ENCODE data around the gene SNW1. TPM values are rescaled to one million over a fixed set of nuclear protein-coding genes. Genes with fewer than 3 reads are reported as not detected.
A peak's percentile ranks its signal among the peaks of the same experiment; 100 is the strongest.

The SNW1 gene
- 96.6 TPM for polyA plus RNA-seq (2013)

DNA sequence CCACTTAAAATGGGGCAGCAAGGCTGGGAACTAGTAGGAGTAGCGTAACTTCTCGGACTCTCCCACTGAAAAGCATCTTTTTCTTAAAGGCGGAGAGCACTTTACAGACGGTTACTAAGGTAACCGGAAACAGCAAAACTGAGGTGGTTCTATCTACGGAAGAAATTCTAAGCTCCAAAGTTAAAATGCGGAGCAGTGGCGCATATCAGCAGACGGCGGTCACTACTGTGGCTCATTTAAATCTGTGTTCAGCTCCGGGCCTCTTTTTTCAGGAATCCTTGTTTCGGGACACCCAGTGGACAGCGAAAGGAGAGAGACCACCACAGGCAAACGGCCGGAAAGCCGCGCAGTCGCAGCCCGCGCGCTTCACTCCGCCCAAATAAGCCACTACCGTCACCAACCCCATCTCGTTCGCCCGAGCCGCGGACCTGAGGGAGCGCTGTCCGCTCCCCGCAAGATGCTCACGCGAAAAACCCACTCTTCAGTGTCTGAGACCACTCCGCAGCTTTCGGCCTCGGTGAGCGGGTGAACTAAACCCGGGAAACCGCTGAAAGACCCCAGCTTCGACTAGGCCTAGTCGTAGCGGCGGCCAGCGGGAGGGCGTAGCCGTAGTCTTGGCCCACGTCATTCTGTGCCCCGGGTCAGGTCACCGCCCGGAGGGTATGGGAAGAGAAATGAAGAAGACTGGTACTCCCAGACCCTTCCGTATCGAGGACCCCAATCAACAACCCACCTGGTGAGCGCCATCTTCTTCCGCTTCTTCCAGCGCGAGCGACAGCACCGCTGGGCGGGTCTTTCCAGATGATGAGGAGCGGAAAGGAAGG, at the start of gene SNW1:
Gene SNW1 (minus strand): TSS at position 776 of the 824 bp plus-strand sequence. CDS start 29 bp downstream, at position 747.
- CTCF ChIA-PET, result interaction anchor here (0.7 to 2.8 kb wide), 6 partner anchors 14 to 101 kb away, joined by 3 to 9 read pairs (median 3); partner anchors contain the start of gene ADCK1
- Histone ChIP-seq H3K4me1 (ENCODE audit: control extremely low read depth in 1 of 4, control insufficient read depth in 4 of 4, insufficient read depth in 4 of 4, low read length in 3 of 4) (peaks cover 13 to 23% (median 18%) of the 10 kb centered on the region in 4 experiments), H3K9me3 (ENCODE audit: control extremely low read depth in 1 of 5, control insufficient read depth in 4 of 5, insufficient read depth in 2 of 5, low read depth in 1 of 5, low read length in 4 of 5) (no peaks in the 10 kb centered on the region), H3K27me3 (replicated peaks in 2 of 5; ENCODE audit: control insufficient read depth in 4 of 5, insufficient read depth in 5 of 5, low read length in 4 of 5) (no peaks in the 10 kb centered on the region), H3K4me3 (ENCODE audit: control insufficient read depth in 1 of 7, extremely low read depth in 1 of 7, insufficient read depth in 4 of 7, low read depth in 2 of 7, low read length in 6 of 7) (peak within 1 kb of the TSS; percentile 90 to 100 (median 99)), H3K27ac (ENCODE audit: insufficient read depth in 1 of 2, low read depth in 1 of 2, low read length in 2 of 2, poor library complexity in 1 of 2, severe bottlenecking in 2 of 2) (peak within 1 kb of the TSS; percentile 98 to 99), H3K36me3 (ENCODE audit: control insufficient read depth in 4 of 4, insufficient read depth in 4 of 4, low read length in 3 of 4) (peaks cover 2 to 10% (median 6%) of the 10 kb centered on the region in 4 experiments)
- WGBS (ENCODE audit: insufficient coverage), result under 1% methylated on average over 46 of the region's 60 CpGs
- POLR2A ChIA-PET, result interaction anchor here (2.3 kb wide), 1 partner anchor 40 kb away, joined by 10 read pairs; the partner anchor contains the start of gene ADCK1
- peak; percentile 94 to 97 (median 97) for DNase-seq

DNA sequence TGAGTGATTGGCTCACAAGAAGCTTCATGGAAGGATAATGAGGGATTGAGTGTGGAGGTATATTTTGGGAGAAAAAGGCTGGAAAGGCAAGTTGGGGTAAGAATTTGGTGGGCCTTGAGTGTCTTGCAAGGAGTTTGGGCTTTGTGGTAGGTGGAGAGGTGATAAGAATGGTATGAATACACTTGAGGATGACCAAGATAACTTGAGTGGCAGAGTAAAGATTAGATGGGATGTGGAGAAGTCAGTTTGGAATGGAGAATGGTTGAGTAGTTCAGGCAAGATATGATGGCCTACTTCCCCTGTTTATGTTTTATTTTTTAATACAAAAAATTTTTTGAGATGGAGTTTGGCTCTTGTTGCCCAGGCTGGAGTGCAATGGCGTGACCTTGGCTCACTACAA, 48.1 kb upstream of the SNW1 start:
- no peak overlapping the region for H3K4me3 ChIP-seq (ENCODE audit: control insufficient read depth in 1 of 7, extremely low read depth in 1 of 7, insufficient read depth in 4 of 7, low read depth in 2 of 7, low read length in 6 of 7)
- CTCF ChIA-PET, result interaction anchor here (1.8 kb wide), 1 partner anchor 13 kb away, joined by 4 read pairs; no protein-coding TSS in a partner anchor
- POLR2A ChIA-PET, result no interaction called here
- DNase-seq, result no peak
- H3K9me3 ChIP-seq (ENCODE audit: control extremely low read depth in 1 of 5, control insufficient read depth in 4 of 5, insufficient read depth in 2 of 5, low read depth in 1 of 5, low read length in 4 of 5), result no peaks in the 10 kb centered on the region
- H3K4me1 ChIP-seq (ENCODE audit: control extremely low read depth in 1 of 4, control insufficient read depth in 4 of 4, insufficient read depth in 4 of 4, low read length in 3 of 4), result peaks cover 0 to 1% (median 0%) of the 10 kb centered on the region in 4 experiments
- H3K36me3 ChIP-seq (ENCODE audit: control insufficient read depth in 4 of 4, insufficient read depth in 4 of 4, low read length in 3 of 4), result no peaks in the 10 kb centered on the region
- H3K27ac ChIP-seq (ENCODE audit: insufficient read depth in 1 of 2, low read depth in 1 of 2, low read length in 2 of 2, poor library complexity in 1 of 2, severe bottlenecking in 2 of 2), result no peak overlapping the region
- H3K27me3 ChIP-seq (replicated peaks in 2 of 5; ENCODE audit: control insufficient read depth in 4 of 5, insufficient read depth in 5 of 5, low read length in 4 of 5), result peaks cover 0 to 2% (median 0%) of the 10 kb centered on the region in 5 experiments
- no CpG with 5 or more reads among the region's 1 CpG for WGBS (ENCODE audit: insufficient coverage)

DNA sequence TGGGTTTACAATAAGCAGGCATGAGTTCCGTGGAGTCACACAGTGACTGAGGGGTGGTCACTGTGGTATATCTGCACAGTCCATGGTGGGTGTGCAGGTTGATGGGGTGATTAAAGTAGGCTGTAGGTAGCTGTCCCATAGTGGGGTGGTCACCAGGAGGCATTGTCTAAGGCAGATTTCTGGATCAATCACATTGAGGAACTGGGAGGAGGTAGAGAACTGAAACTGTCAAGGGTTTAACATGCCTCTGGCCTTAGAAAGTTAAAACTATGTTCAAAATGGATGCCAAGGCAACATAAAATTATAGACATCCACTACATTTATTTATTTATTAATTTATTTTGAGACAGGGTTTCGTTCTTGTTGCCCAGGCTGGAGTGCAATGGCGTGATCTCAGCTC, 47.3 kb upstream of the SNW1 start:
- Histone ChIP-seq H3K27me3 (replicated peaks in 2 of 5; ENCODE audit: control insufficient read depth in 4 of 5, insufficient read depth in 5 of 5, low read length in 4 of 5) (peaks cover 0 to 2% (median 0%) of the 10 kb centered on the region in 5 experiments), H3K36me3 (ENCODE audit: control insufficient read depth in 4 of 4, insufficient read depth in 4 of 4, low read length in 3 of 4) (no peaks in the 10 kb centered on the region), H3K4me3 (ENCODE audit: control insufficient read depth in 1 of 7, extremely low read depth in 1 of 7, insufficient read depth in 4 of 7, low read depth in 2 of 7, low read length in 6 of 7) (no peak overlapping the region), H3K27ac (ENCODE audit: insufficient read depth in 1 of 2, low read depth in 1 of 2, low read length in 2 of 2, poor library complexity in 1 of 2, severe bottlenecking in 2 of 2) (no peak overlapping the region), H3K9me3 (ENCODE audit: control extremely low read depth in 1 of 5, control insufficient read depth in 4 of 5, insufficient read depth in 2 of 5, low read depth in 1 of 5, low read length in 4 of 5) (no peaks in the 10 kb centered on the region), H3K4me1 (ENCODE audit: control extremely low read depth in 1 of 4, control insufficient read depth in 4 of 4, insufficient read depth in 4 of 4, low read length in 3 of 4) (no peaks in the 10 kb centered on the region)
- WGBS (ENCODE audit: insufficient coverage), result no CpG with 5 or more reads among the region's 3 CpGs
- CTCF ChIA-PET, result no interaction called here
- no peak for DNase-seq
- POLR2A ChIA-PET, result no interaction called here

DNA sequence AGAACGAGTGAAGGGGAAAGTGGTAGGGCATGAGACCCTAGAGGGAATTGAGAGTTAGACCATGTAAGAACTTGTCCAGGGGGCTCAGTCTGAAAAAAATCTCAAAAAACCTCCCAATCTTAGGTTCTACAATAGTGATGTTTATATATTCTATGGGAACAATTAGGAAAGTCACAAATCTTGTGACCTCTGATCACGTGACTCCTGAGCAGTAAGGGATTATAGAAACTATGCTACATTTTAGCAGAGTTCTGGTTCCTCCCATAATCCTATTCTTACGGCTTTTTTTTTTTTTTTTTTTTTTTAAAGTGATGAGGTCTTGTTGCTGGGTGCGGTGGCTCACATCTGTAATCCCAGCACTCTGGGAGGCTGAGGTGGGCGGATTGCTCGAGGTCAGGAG, 44.8 kb upstream of the SNW1 start:
- 100% methylated on average over 3 of the region's 6 CpGs for WGBS (ENCODE audit: insufficient coverage)
- CTCF ChIA-PET, result no interaction called here
- H3K4me3 ChIP-seq (ENCODE audit: control insufficient read depth in 1 of 7, extremely low read depth in 1 of 7, insufficient read depth in 4 of 7, low read depth in 2 of 7, low read length in 6 of 7), result no peak overlapping the region

DNA sequence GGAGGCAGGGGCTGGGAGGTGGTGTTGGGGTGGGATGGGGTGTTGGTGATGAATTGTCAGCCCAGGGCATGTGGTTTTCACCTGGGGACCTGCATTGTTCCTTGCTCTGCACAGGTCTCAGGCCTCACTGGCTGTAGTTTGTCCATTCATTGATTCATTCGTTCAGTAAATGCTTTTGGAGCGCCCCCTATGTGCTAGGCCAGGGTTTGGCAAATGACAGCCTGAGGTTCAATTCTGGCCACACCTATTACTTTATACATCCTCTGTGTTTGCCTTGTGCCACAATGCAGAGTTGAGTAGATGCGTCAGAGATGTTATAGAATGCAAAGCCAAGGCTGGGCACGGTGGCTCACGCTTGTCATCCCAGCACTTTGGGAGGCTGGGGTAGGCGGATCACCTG, 43.6 kb upstream of the SNW1 start:
- POLR2A ChIA-PET, result no interaction called here
- no peaks in the 10 kb centered on the region for H3K36me3 ChIP-seq (ENCODE audit: control insufficient read depth in 4 of 4, insufficient read depth in 4 of 4, low read length in 3 of 4)
- DNase-seq, result peak in 2 of 3 donors; percentile 2 to 14
- no peaks in the 10 kb centered on the region for H3K27me3 ChIP-seq (replicated peaks in 2 of 5; ENCODE audit: control insufficient read depth in 4 of 5, insufficient read depth in 5 of 5, low read length in 4 of 5)
- H3K4me3 ChIP-seq (ENCODE audit: control insufficient read depth in 1 of 7, extremely low read depth in 1 of 7, insufficient read depth in 4 of 7, low read depth in 2 of 7, low read length in 6 of 7), result no peak overlapping the region
- 14% methylated on average over 2 of the region's 6 CpGs for WGBS (ENCODE audit: insufficient coverage)
- H3K4me1 ChIP-seq (ENCODE audit: control extremely low read depth in 1 of 4, control insufficient read depth in 4 of 4, insufficient read depth in 4 of 4, low read length in 3 of 4), result peaks cover 0 to 8% (median 5%) of the 10 kb centered on the region in 4 experiments
- no peaks in the 10 kb centered on the region for H3K9me3 ChIP-seq (ENCODE audit: control extremely low read depth in 1 of 5, control insufficient read depth in 4 of 5, insufficient read depth in 2 of 5, low read depth in 1 of 5, low read length in 4 of 5)
- CTCF ChIA-PET, result no interaction called here
- no peak overlapping the region for H3K27ac ChIP-seq (ENCODE audit: insufficient read depth in 1 of 2, low read depth in 1 of 2, low read length in 2 of 2, poor library complexity in 1 of 2, severe bottlenecking in 2 of 2)

More for the DNA sequence above, 44.8 kb upstream of the SNW1 start:
- Histone ChIP-seq H3K27me3 (replicated peaks in 2 of 5; ENCODE audit: control insufficient read depth in 4 of 5, insufficient read depth in 5 of 5, low read length in 4 of 5) (no peaks in the 10 kb centered on the region), H3K9me3 (ENCODE audit: control extremely low read depth in 1 of 5, control insufficient read depth in 4 of 5, insufficient read depth in 2 of 5, low read depth in 1 of 5, low read length in 4 of 5) (no peaks in the 10 kb centered on the region), H3K4me1 (ENCODE audit: control extremely low read depth in 1 of 4, control insufficient read depth in 4 of 4, insufficient read depth in 4 of 4, low read length in 3 of 4) (peaks cover 0 to 1% (median under 1%) of the 10 kb centered on the region in 4 experiments), H3K36me3 (ENCODE audit: control insufficient read depth in 4 of 4, insufficient read depth in 4 of 4, low read length in 3 of 4) (no peaks in the 10 kb centered on the region), H3K27ac (ENCODE audit: insufficient read depth in 1 of 2, low read depth in 1 of 2, low read length in 2 of 2, poor library complexity in 1 of 2, severe bottlenecking in 2 of 2) (no peak overlapping the region)
- DNase-seq, result no peak
- POLR2A ChIA-PET, result no interaction called here

DNA sequence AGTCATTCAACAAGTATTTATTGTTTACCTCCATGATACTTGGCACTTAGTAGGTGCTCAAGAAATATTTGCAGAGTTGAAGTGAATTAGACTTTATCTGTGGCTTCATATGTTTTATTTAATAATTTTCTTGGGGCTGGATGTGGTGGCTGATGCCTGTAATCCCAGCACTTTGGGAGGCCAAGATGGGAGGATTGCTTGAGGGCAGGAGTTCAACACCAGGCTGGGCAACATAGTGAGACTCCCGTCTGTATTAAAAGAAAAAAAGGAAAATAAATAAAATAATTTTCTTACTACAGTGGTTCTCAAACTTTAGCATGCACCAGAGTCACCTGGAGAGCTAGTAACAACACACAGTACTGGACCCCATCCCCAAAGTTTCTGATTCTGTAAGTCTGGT, 39.9 kb upstream of the SNW1 start:
- no CpG with 5 or more reads among the region's 1 CpG for WGBS (ENCODE audit: insufficient coverage)
- Histone ChIP-seq H3K27ac (ENCODE audit: insufficient read depth in 1 of 2, low read depth in 1 of 2, low read length in 2 of 2, poor library complexity in 1 of 2, severe bottlenecking in 2 of 2) (peak overlapping the region in 1 of 2 experiments; percentile 79), H3K4me1 (ENCODE audit: control extremely low read depth in 1 of 4, control insufficient read depth in 4 of 4, insufficient read depth in 4 of 4, low read length in 3 of 4) (peaks cover 0 to 8% (median 5%) of the 10 kb centered on the region in 4 experiments), H3K36me3 (ENCODE audit: control insufficient read depth in 4 of 4, insufficient read depth in 4 of 4, low read length in 3 of 4) (no peaks in the 10 kb centered on the region), H3K27me3 (replicated peaks in 2 of 5; ENCODE audit: control insufficient read depth in 4 of 5, insufficient read depth in 5 of 5, low read length in 4 of 5) (no peaks in the 10 kb centered on the region), H3K4me3 (ENCODE audit: control insufficient read depth in 1 of 7, extremely low read depth in 1 of 7, insufficient read depth in 4 of 7, low read depth in 2 of 7, low read length in 6 of 7) (peak overlapping the region in 5 of 7 experiments; percentile 79 to 89 (median 84)), H3K9me3 (ENCODE audit: control extremely low read depth in 1 of 5, control insufficient read depth in 4 of 5, insufficient read depth in 2 of 5, low read depth in 1 of 5, low read length in 4 of 5) (no peaks in the 10 kb centered on the region)
- ChIA-PET POLR2A (interaction anchor here (1.4 kb wide), 1 partner anchor 40 kb away, joined by 10 read pairs; the partner anchor contains the start of gene SNW1), CTCF (interaction anchor here (1.1 to 2.6 kb wide), 4 partner anchors 18 to 342 kb away, joined by 3 to 9 read pairs (median 4); partner anchors contain the start of gene SNW1)
- no peak for DNase-seq

All from common myeloid progenitor, CD34-positive (primary cell).